ENCODE data around the gene EXOC2.

The EXOC2 gene

GRCh38 chr6:617456-618100 lies 75.4 kb downstream of the EXOC2 start:
- Histone ChIP-seq H3K9me3 (ENCODE audit: severe bottlenecking) (no peaks in the 10 kb centered on the region), H3K36me3 (ENCODE audit: low read depth) (peaks cover 16% of the 10 kb centered on the region), H3K27me3 (ENCODE audit: insufficient read depth, poor library complexity, severe bottlenecking) (no peaks in the 10 kb centered on the region), H3K4me3 (ENCODE audit: severe bottlenecking) (no peak overlapping the region), H3K4me1 (ENCODE audit: insufficient read depth, poor library complexity, severe bottlenecking) (peaks cover 4% of the 10 kb centered on the region), H3K27ac (ENCODE audit: poor library complexity, severe bottlenecking) (no peak overlapping the region)
- no peak for DNase-seq (ENCODE audit: low spot score)
- ATAC-seq (ENCODE audit: low read depth) = peak; percentile 72
- TF ChIP-seq, protein P1, sequence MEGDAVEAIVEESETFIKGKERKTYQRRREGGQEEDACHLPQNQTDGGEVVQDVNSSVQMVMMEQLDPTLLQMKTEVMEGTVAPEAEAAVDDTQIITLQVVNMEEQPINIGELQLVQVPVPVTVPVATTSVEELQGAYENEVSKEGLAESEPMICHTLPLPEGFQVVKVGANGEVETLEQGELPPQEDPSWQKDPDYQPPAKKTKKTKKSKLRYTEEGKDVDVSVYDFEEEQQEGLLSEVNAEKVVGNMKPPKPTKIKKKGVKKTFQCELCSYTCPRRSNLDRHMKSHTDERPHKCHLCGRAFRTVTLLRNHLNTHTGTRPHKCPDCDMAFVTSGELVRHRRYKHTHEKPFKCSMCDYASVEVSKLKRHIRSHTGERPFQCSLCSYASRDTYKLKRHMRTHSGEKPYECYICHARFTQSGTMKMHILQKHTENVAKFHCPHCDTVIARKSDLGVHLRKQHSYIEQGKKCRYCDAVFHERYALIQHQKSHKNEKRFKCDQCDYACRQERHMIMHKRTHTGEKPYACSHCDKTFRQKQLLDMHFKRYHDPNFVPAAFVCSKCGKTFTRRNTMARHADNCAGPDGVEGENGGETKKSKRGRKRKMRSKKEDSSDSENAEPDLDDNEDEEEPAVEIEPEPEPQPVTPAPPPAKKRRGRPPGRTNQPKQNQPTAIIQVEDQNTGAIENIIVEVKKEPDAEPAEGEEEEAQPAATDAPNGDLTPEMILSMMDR (IDR thresholded peaks at IDR 0.05; ENCODE audit: poor library complexity, severe bottlenecking) = peak; percentile 52

DNA sequence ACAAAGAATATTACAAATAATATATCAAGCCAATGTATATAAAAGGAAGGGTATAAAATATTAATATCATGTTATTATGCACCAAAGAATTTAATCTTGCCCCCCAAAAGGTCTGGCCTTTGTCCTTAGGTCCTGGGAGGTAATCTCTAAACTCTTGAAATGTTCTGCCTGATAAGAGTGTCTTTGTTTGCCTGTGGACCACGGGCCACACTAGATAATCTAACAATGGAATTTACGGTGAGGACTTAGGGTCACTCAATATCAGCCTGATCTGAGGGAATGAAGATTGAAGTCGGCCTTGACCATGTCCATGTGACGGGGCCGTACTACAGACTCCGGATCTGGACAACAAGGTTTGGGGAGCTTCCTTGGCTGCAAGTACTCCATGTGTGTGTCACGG lies 79.0 kb downstream of the EXOC2 start:
- DNase-seq (ENCODE audit: low spot score) (no peak), ATAC-seq (ENCODE audit: low read depth) (no peak)
- Histone ChIP-seq H3K4me1 (ENCODE audit: insufficient read depth, poor library complexity, severe bottlenecking) (peaks cover 4% of the 10 kb centered on the region), H3K36me3 (ENCODE audit: low read depth) (peaks cover 24% of the 10 kb centered on the region), H3K27me3 (ENCODE audit: insufficient read depth, poor library complexity, severe bottlenecking) (no peaks in the 10 kb centered on the region), H3K4me3 (ENCODE audit: severe bottlenecking) (no peak overlapping the region), H3K9me3 (ENCODE audit: severe bottlenecking) (no peaks in the 10 kb centered on the region), H3K27ac (ENCODE audit: poor library complexity, severe bottlenecking) (no peak overlapping the region)
- TF ChIP-seq, protein P1 (IDR thresholded peaks at IDR 0.05; ENCODE audit: poor library complexity, severe bottlenecking) = no peak

DNA sequence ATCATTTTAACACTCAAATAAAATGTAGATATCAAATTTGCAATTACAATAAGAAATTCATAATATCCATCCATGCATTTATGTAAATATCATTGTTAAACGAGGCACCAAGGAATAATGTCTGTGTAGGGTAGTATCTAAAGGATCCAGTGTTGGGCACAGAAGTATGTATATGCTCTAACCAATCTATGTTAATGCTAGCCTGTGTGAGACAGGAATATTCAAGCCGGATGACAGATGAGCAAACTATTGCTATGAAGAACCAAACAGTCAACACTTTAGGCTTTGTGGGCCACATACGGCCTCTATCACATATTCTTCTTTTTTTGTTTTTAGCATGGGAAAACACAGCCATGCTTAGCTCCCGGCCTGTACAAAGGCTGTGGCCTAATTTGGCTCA lies 81.0 kb downstream of the EXOC2 start:
- Histone ChIP-seq H3K27me3 (ENCODE audit: insufficient read depth, poor library complexity, severe bottlenecking) (no peaks in the 10 kb centered on the region), H3K9me3 (ENCODE audit: severe bottlenecking) (no peaks in the 10 kb centered on the region), H3K36me3 (ENCODE audit: low read depth) (peaks cover 26% of the 10 kb centered on the region), H3K4me3 (ENCODE audit: severe bottlenecking) (no peak overlapping the region), H3K27ac (ENCODE audit: poor library complexity, severe bottlenecking) (no peak overlapping the region), H3K4me1 (ENCODE audit: insufficient read depth, poor library complexity, severe bottlenecking) (peaks cover 4% of the 10 kb centered on the region)
- ATAC-seq (ENCODE audit: low read depth) = no peak
- no peak for DNase-seq (ENCODE audit: low spot score)
- TF ChIP-seq, protein P1 (IDR thresholded peaks at IDR 0.05; ENCODE audit: poor library complexity, severe bottlenecking) = no peak

DNA sequence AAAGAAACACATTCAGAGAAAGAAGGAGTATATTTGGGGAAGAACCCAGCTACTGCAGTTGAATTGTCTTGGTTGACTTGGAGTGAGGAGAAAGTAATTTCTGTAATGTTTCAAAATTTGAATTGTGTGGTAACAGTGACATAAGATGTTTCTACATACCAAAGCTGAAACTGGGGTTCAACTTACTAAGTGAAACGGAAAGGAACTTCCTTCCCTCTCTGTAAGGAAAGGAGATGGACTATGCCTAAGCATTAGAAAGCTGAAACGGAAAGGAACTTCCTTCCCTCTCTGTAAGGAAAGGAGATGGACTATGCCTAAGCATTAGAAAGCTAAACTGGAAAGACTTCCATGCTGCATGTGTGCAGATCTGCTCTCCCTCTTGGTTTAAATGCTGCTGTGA lies 82.1 kb downstream of the EXOC2 start:
- H3K27me3 ChIP-seq (ENCODE audit: insufficient read depth, poor library complexity, severe bottlenecking) = no peaks in the 10 kb centered on the region
- no peak overlapping the region for H3K27ac ChIP-seq (ENCODE audit: poor library complexity, severe bottlenecking)
- ATAC-seq (ENCODE audit: low read depth) = no peak
- peaks cover 29% of the 10 kb centered on the region for H3K36me3 ChIP-seq (ENCODE audit: low read depth)
- no peaks in the 10 kb centered on the region for H3K9me3 ChIP-seq (ENCODE audit: severe bottlenecking)
- H3K4me1 ChIP-seq (ENCODE audit: insufficient read depth, poor library complexity, severe bottlenecking) = peaks cover 4% of the 10 kb centered on the region
- DNase-seq (ENCODE audit: low spot score) = no peak
- TF ChIP-seq, protein P1 (IDR thresholded peaks at IDR 0.05; ENCODE audit: poor library complexity, severe bottlenecking) = no peak
- no peak overlapping the region for H3K4me3 ChIP-seq (ENCODE audit: severe bottlenecking)

DNA sequence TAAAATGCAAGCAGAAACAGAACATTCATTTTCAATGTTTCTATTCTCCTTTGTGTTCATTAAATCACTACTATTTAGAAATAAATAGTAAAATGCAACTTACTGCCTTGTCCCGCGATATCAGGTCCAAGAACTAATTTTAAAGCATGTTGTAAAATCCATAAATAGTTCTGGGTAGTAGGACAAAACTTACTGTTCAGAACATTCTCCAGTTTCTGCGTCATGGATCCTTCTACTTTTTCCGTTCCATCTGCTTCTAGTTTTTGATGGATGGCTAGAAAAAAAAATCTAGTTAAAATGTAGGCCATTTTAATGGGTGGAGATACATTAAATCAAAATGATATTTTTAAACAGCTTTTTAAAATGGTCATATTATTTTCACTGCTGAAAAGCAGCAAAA lies 83.0 kb downstream of the EXOC2 start:
- no peak overlapping the region for H3K27ac ChIP-seq (ENCODE audit: poor library complexity, severe bottlenecking)
- no peaks in the 10 kb centered on the region for H3K27me3 ChIP-seq (ENCODE audit: insufficient read depth, poor library complexity, severe bottlenecking)
- no peak for DNase-seq (ENCODE audit: low spot score)
- H3K4me1 ChIP-seq (ENCODE audit: insufficient read depth, poor library complexity, severe bottlenecking) = peaks cover 3% of the 10 kb centered on the region
- H3K4me3 ChIP-seq (ENCODE audit: severe bottlenecking) = no peak overlapping the region
- no peak for ATAC-seq (ENCODE audit: low read depth)
- no peaks in the 10 kb centered on the region for H3K9me3 ChIP-seq (ENCODE audit: severe bottlenecking)
- TF ChIP-seq, protein P1 (IDR thresholded peaks at IDR 0.05; ENCODE audit: poor library complexity, severe bottlenecking) = no peak
- H3K36me3 ChIP-seq (ENCODE audit: low read depth) = peaks cover 34% of the 10 kb centered on the region

Measured in RWPE2 (cell line).